Endodermal cell (in vitro differentiated cells): ENCODE results near the gene INF2. TPM values are rescaled to one million over a fixed set of nuclear protein-coding genes. Genes with fewer than 3 reads are reported as not detected.

Source experiments
- DNase-seq: peaks from one replicate; pipeline ENCODE4 v3.0.0-alpha.2; 2017
- H3K27ac ChIP-seq: 2 replicates; pipeline ENCODE4 v1.5.1; 2013; ENCODE audit warnings: mild to moderate bottlenecking, low read depth, low read length, moderate library complexity
- H3K27me3 ChIP-seq: 2 replicates; pipeline ENCODE4 v1.6.1; 2013; ENCODE audit warnings: mild to moderate bottlenecking, low read length, moderate library complexity; ENCODE audit not compliant: insufficient read depth, control insufficient read depth, poor library complexity, severe bottlenecking
- H3K36me3 ChIP-seq: 2 replicates; pipeline ENCODE4 v1.7.0; 2013; ENCODE audit warnings: mild to moderate bottlenecking, low read length, moderate library complexity; ENCODE audit not compliant: control insufficient read depth, insufficient read depth
- H3K4me1 ChIP-seq: one replicate; pipeline ENCODE4 v1.7.0; 2013; ENCODE audit warnings: low read length; ENCODE audit not compliant: control insufficient read depth, insufficient read depth
- H3K4me3 ChIP-seq: 2 replicates; pipeline ENCODE4 v1.5.1; 2013; ENCODE audit warnings: mild to moderate bottlenecking, low read length, moderate library complexity
- H3K9ac ChIP-seq: 2 replicates; pipeline ENCODE4 v1.6.1; 2013; ENCODE audit warnings: mild to moderate bottlenecking, low read length, moderate library complexity; ENCODE audit not compliant: poor library complexity, severe bottlenecking; ENCODE audit errors: extremely low read depth
- H3K9me3 ChIP-seq: 2 replicates; pipeline ENCODE4 v1.6.1; 2013; ENCODE audit warnings: mild to moderate bottlenecking, low read length, moderate library complexity; ENCODE audit not compliant: control insufficient read depth
- H3K27ac Mint-ChIP-seq: 2 replicates; pipeline ENCODE4 v1.8.0; 2020; ENCODE audit warnings: mixed read lengths
- H3K27me3 Mint-ChIP-seq: 2 replicates; pipeline ENCODE4 v1.8.0; 2021; ENCODE audit warnings: mild to moderate bottlenecking, mixed read lengths; ENCODE audit not compliant: insufficient read depth
- H3K36me3 Mint-ChIP-seq: 2 replicates; pipeline ENCODE4 v1.8.0; 2020; ENCODE audit warnings: low read depth, mixed read lengths
- H3K4me1 Mint-ChIP-seq: 2 replicates; pipeline ENCODE4 v1.8.0; 2020; ENCODE audit warnings: mixed read lengths
- H3K4me3 Mint-ChIP-seq: 2 replicates; pipeline ENCODE4 v1.8.0; 2020; ENCODE audit warnings: mild to moderate bottlenecking, moderate library complexity, mixed read lengths
- H3K9me3 Mint-ChIP-seq: 2 replicates; pipeline ENCODE4 v1.8.0; 2020; ENCODE audit warnings: mild to moderate bottlenecking, mixed read lengths
- WGBS, 2 experiments: methylation state at CpG; one replicate each; pipeline versions ENCODE4 v1.1.5 to v1.1.7; 2013; ENCODE audit warnings: missing lambda C conversion rate in 2 of 2, mixed read lengths in 1 of 2; ENCODE audit not compliant: insufficient coverage in 1 of 2, insufficient read length in 1 of 2; 5-methylcytosine and 5-hydroxymethylcytosine counted together
- total RNA-seq, 2 donors: library from RNA; stranded (reverse); fragmentation: NEBNext Ultra II Directional in 1 of 2; extraction: Animal tissue kit (Norgen Biotek cat#: 25700) in 1 of 2; gene quantifications; 2 replicates in 1 of 2; 3 replicates in 1 of 2; pipeline ENCODE4 v1.2.1, GENCODE V29; 2021
- TF ChIP-seq, protein P1 (sequence below): fragments of 200-600 bp; sonication (generic); conservative IDR thresholded peaks from 2 replicates; pipeline ENCODE4 v1.5.0; 2021; ENCODE audit warnings: antibody characterized with exemption, mild to moderate bottlenecking

Gene INF2
- total RNA-seq, 2 donors from 2014 or later = 99.7 to 114 TPM

DNA sequence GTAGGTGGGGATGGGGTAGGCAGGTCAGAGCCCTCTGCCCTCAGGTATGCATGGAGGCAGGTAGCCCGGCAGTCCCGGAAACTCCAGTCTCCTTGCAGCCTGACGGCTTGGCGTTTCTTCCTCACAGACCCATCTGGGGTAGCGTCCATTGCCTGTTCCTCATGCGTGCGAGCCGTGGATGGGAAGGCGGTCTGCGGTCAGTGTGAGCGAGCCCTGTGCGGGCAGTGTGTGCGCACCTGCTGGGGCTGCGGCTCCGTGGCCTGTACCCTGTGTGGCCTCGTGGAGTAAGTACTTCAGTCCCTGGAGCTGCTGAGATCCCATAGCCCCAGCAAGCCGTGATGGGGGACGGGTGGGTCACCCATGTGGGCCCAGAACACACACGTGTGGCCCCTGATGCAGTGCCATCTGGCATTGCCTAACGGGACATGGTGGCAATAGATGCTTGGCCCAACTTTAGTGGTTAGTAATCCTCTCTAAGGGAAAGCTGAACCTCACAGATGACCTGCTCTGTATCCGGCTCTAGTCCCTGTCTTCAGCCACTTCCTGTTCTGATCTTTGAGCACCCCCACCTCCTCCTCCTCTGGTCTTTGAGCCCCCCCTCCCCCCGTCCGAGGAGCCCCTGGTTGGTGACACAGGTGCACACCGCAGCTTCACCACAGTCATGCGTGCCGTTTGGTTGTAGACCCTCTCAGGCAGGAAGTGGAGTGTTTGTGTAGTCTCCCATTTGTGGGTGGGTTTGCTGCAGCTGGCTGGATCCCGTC, 67.2 kb downstream of the INF2 start:
- Histone ChIP-seq H3K27me3 (no peaks in the 10 kb centered on the region), H3K36me3 (peaks cover 45% of the 10 kb centered on the region), H3K4me3 (no peak overlapping the region), H3K9me3 (no peaks in the 10 kb centered on the region), H3K27ac (no peak overlapping the region), H3K4me1 (no peaks in the 10 kb centered on the region), H3K9ac (no peak overlapping the region)
- DNase-seq = no peak
- Mint-ChIP-seq H3K36me3 (peaks cover 38% of the 10 kb centered on the region), H3K9me3 (peaks cover 3% of the 10 kb centered on the region), H3K27me3 (no peaks in the 10 kb centered on the region), H3K4me1 (peaks cover 8% of the 10 kb centered on the region), H3K27ac (no peak overlapping the region), H3K4me3 (no peak overlapping the region)
- 92 to 93% methylated on average over 18 to 27 of the region's 27 CpGs for WGBS, 2 experiments
- TF ChIP-seq, protein P1, sequence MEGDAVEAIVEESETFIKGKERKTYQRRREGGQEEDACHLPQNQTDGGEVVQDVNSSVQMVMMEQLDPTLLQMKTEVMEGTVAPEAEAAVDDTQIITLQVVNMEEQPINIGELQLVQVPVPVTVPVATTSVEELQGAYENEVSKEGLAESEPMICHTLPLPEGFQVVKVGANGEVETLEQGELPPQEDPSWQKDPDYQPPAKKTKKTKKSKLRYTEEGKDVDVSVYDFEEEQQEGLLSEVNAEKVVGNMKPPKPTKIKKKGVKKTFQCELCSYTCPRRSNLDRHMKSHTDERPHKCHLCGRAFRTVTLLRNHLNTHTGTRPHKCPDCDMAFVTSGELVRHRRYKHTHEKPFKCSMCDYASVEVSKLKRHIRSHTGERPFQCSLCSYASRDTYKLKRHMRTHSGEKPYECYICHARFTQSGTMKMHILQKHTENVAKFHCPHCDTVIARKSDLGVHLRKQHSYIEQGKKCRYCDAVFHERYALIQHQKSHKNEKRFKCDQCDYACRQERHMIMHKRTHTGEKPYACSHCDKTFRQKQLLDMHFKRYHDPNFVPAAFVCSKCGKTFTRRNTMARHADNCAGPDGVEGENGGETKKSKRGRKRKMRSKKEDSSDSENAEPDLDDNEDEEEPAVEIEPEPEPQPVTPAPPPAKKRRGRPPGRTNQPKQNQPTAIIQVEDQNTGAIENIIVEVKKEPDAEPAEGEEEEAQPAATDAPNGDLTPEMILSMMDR = no peak

DNA sequence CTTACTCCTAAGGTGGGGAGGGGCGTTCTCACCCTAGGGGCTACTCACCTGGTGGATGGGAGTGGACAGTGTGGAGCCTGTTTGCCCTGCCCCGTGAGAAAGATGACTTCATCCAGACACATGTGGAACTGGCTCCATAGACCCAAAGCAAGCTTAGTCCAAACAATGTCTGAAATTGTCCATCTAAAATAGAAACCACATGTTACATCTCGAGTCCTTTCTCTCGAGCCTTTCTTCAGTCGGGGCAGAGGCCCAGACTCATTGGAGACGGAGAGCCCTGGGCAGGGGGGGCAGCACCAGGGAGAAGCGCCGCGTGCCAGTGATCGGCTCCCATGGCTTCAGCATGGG, 67.8 kb downstream of the INF2 start:
- no peaks in the 10 kb centered on the region for H3K27me3 Mint-ChIP-seq
- TF ChIP-seq, protein P1 = no peak
- H3K36me3 Mint-ChIP-seq = peaks cover 41% of the 10 kb centered on the region

DNA sequence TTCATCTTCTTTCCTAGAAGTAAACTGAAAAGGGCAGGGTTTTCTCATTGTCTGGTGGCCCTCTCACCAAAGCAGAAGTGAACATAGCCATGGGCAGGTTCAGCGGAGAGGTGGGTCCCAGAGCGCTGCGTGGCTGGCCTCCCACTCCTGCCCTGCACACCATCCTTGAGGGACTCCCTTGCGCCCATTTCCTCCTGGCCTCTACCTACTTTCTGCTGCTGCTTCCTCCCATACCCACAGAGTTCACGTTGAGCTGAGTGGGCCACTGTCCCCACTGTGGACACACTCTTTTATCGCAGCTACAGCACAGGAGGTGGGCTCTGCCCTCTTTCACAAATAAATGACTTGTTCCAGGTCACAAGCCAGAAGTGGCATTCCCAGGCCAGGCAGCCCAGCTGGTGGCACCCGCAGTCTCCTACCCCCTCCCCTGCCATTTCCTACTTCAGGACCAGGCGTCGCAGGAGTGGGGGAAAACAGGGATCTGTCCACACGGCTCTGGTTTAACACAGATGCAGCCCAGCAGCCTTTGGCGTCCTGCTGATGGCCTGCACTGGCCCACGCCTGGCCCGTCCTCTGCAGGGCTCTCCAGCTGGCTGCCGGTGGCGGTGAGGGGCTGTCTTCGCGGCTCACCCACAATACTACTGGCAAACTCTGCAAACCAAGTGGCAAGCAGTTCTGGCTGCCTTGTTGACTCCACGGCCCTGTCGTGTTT, 68.4 kb downstream of the INF2 start:
- no peak overlapping the region for H3K4me3 Mint-ChIP-seq
- H3K36me3 Mint-ChIP-seq = peaks cover 44% of the 10 kb centered on the region
- no peaks in the 10 kb centered on the region for H3K27me3 ChIP-seq
- H3K27ac ChIP-seq = no peak overlapping the region
- H3K9me3 Mint-ChIP-seq = no peaks in the 10 kb centered on the region
- H3K36me3 ChIP-seq = peaks cover 53% of the 10 kb centered on the region
- H3K4me1 Mint-ChIP-seq = peaks cover 8% of the 10 kb centered on the region
- no peak for DNase-seq
- H3K4me1 ChIP-seq = no peaks in the 10 kb centered on the region
- H3K27ac Mint-ChIP-seq = no peak overlapping the region
- WGBS, 2 experiments = 92 to 95% methylated on average over 18 to 19 of the region's 19 CpGs
- H3K4me3 ChIP-seq = no peak overlapping the region
- H3K9me3 ChIP-seq = no peaks in the 10 kb centered on the region
- H3K9ac ChIP-seq = no peak overlapping the region
- TF ChIP-seq, protein P1 = no peak
- no peaks in the 10 kb centered on the region for H3K27me3 Mint-ChIP-seq

More for the DNA sequence above, 67.8 kb downstream of the INF2 start:
- H3K4me3 ChIP-seq = no peak overlapping the region
- no peak for DNase-seq
- no peaks in the 10 kb centered on the region for H3K27me3 ChIP-seq
- H3K4me1 Mint-ChIP-seq = peaks cover 8% of the 10 kb centered on the region
- no peaks in the 10 kb centered on the region for H3K9me3 ChIP-seq
- no peak overlapping the region for H3K27ac ChIP-seq
- peaks cover 3% of the 10 kb centered on the region for H3K9me3 Mint-ChIP-seq
- no peaks in the 10 kb centered on the region for H3K4me1 ChIP-seq
- WGBS, 2 experiments = 94 to 96% methylated on average over 9 to 10 of the region's 10 CpGs
- H3K36me3 ChIP-seq = peaks cover 50% of the 10 kb centered on the region
- no peak overlapping the region for H3K4me3 Mint-ChIP-seq
- H3K27ac Mint-ChIP-seq = no peak overlapping the region
- no peak overlapping the region for H3K9ac ChIP-seq
